OCI-LY1 (cell line): Measurements from ENCODE around the gene MAN1C1.

Experiments
- CTCF ChIP-seq: fragments of 200-600 bp; sonication (generic), shearing (Covaris generic); IDR thresholded peaks from 2 replicates; pipeline ENCODE4 v1.5.1; 2017; ENCODE audit warnings: mild to moderate bottlenecking, antibody characterized with exemption, low read length, moderate library complexity, mixed read lengths
- EZH2 ChIP-seq: fragments of 200-600 bp; sonication (generic), shearing (Covaris generic); IDR thresholded peaks from 2 replicates; pipeline ENCODE4 v1.8.0; 2017; ENCODE audit warnings: borderline replicate concordance, mixed run types, mild to moderate bottlenecking, antibody characterized with exemption, low read length, moderate library complexity, mixed read lengths

- no peak for TF ChIP-seq CTCF
- no peak for TF ChIP-seq EZH2
These were observed 7.6 kb downstream of the MAN1C1 start for GRCh38 chr1:25624156-25624555.
